HEK293 (cell line): ENCODE results near the gene LGR5.

ENCODE experiments used
- FEZF1 ChIP-seq: fragments of 450-650 bp; formaldehyde crosslinking; IDR thresholded peaks from 2 replicates; pipeline ENCODE4 v1.5.1; 2016; ENCODE audit warnings: missing biosample characterization, missing genetic modification characterization
- GFI1B ChIP-seq: fragments of 450-650 bp; formaldehyde crosslinking; IDR thresholded peaks from 2 replicates; pipeline ENCODE4 v1.5.1; 2016; ENCODE audit warnings: missing biosample characterization, missing genetic modification characterization
- GLI2 ChIP-seq: fragments of 450-650 bp; formaldehyde crosslinking; IDR thresholded peaks from 2 replicates; pipeline ENCODE4; 2017; ENCODE audit warnings: missing biosample characterization, missing genetic modification characterization, low read depth, borderline replicate concordance
- KLF1 ChIP-seq: fragments of 450-650 bp; formaldehyde crosslinking; IDR thresholded peaks from 2 replicates; pipeline ENCODE4 v1.5.1; 2016; ENCODE audit warnings: missing biosample characterization, missing genetic modification characterization
- MZF1 ChIP-seq: fragments of 450-650 bp; formaldehyde crosslinking; IDR thresholded peaks from 2 replicates; pipeline ENCODE4 v1.5.1; 2017; ENCODE audit warnings: missing biosample characterization, missing genetic modification characterization, borderline replicate concordance
- SETDB1 ChIP-seq: IDR thresholded peaks from one replicate; pipeline ENCODE4 v1.6.1; 2017; ENCODE audit warnings: mild to moderate bottlenecking, low read length, moderate library complexity, mixed read lengths; ENCODE audit not compliant: insufficient read length
- ZBTB7A ChIP-seq: fragments of 450-650 bp; formaldehyde crosslinking; IDR thresholded peaks from 2 replicates; pipeline ENCODE4 v1.5.1; 2016; ENCODE audit warnings: low read depth, missing biosample characterization, missing genetic modification characterization
- ZNF169 ChIP-seq: fragments of 450-650 bp; formaldehyde crosslinking; IDR thresholded peaks from 2 replicates; pipeline ENCODE4 v1.5.1; 2016; ENCODE audit warnings: missing biosample characterization, missing genetic modification characterization
- ZNF184 ChIP-seq: fragments of 450-650 bp; IDR thresholded peaks from 2 replicates; pipeline ENCODE4 v1.5.1; 2018; ENCODE audit warnings: missing biosample characterization, mild to moderate bottlenecking, missing genetic modification characterization
- ZNF423 ChIP-seq: fragments of 450-650 bp; formaldehyde crosslinking; IDR thresholded peaks from 2 replicates; pipeline ENCODE4 v1.5.1; 2016; ENCODE audit warnings: missing biosample characterization, missing genetic modification characterization
- ZNF518A ChIP-seq: fragments of 450-650 bp; formaldehyde crosslinking; conservative IDR thresholded peaks from 2 replicates; pipeline ENCODE4 v1.5.1; 2016; ENCODE audit warnings: low read depth, missing biosample characterization, missing genetic modification characterization
- ZNF529 ChIP-seq: fragments of 450-650 bp; formaldehyde crosslinking; IDR thresholded peaks from 2 replicates; pipeline ENCODE4 v1.5.1; 2017; ENCODE audit warnings: missing genetic modification characterization, missing biosample characterization; ENCODE audit not compliant: insufficient replicate concordance
- ZNF555 ChIP-seq: fragments of 450-650 bp; formaldehyde crosslinking; conservative IDR thresholded peaks from 2 replicates; pipeline ENCODE4 v1.5.1; 2017; ENCODE audit warnings: missing biosample characterization, mild to moderate bottlenecking, missing genetic modification characterization, inconsistent platforms
- ZNF585B ChIP-seq: fragments of 450-650 bp; formaldehyde crosslinking; IDR thresholded peaks from 2 replicates; pipeline ENCODE4 v1.5.1; 2016; ENCODE audit warnings: missing biosample characterization, missing genetic modification characterization
- ZNF843 ChIP-seq: fragments of 450-650 bp; formaldehyde crosslinking; IDR thresholded peaks from 2 replicates; pipeline ENCODE4 v1.5.1; 2016; ENCODE audit warnings: missing biosample characterization, missing genetic modification characterization
- ZSCAN4 ChIP-seq: fragments of 450-650 bp; formaldehyde crosslinking; IDR thresholded peaks from 2 replicates; pipeline ENCODE4 v1.5.1; 2017; ENCODE audit warnings: missing biosample characterization, missing genetic modification characterization
- TF ChIP-seq, protein P1 (sequence below): fragments of 450-650 bp; formaldehyde crosslinking; optimal IDR thresholded peaks from 2 replicates; pipeline ENCODE3; 2016; ENCODE audit warnings: missing biosample characterization, mild to moderate bottlenecking, missing genetic modification characterization
- TF ChIP-seq, protein P2 (sequence below): fragments of 450-650 bp; formaldehyde crosslinking; IDR thresholded peaks from 2 replicates; pipeline ENCODE4 v1.5.1; 2016; ENCODE audit warnings: missing biosample characterization, missing genetic modification characterization
- TF ChIP-seq, protein P3 (sequence below): fragments of 450-650 bp; formaldehyde crosslinking; IDR thresholded peaks from 2 replicates; pipeline ENCODE4 v1.5.1; 2016; ENCODE audit warnings: missing biosample characterization, missing genetic modification characterization
- TF ChIP-seq, protein P4 (sequence below): fragments of 450-650 bp; formaldehyde crosslinking; IDR thresholded peaks from 2 replicates; pipeline ENCODE4 v1.5.1; 2016; ENCODE audit warnings: missing biosample characterization, missing genetic modification characterization
- TF ChIP-seq, protein P5 (sequence below): fragments of 450-650 bp; formaldehyde crosslinking; IDR thresholded peaks from 2 replicates; pipeline ENCODE4 v1.5.1; 2016; ENCODE audit warnings: missing biosample characterization, missing genetic modification characterization, low read depth

The LGR5 gene

DNA sequence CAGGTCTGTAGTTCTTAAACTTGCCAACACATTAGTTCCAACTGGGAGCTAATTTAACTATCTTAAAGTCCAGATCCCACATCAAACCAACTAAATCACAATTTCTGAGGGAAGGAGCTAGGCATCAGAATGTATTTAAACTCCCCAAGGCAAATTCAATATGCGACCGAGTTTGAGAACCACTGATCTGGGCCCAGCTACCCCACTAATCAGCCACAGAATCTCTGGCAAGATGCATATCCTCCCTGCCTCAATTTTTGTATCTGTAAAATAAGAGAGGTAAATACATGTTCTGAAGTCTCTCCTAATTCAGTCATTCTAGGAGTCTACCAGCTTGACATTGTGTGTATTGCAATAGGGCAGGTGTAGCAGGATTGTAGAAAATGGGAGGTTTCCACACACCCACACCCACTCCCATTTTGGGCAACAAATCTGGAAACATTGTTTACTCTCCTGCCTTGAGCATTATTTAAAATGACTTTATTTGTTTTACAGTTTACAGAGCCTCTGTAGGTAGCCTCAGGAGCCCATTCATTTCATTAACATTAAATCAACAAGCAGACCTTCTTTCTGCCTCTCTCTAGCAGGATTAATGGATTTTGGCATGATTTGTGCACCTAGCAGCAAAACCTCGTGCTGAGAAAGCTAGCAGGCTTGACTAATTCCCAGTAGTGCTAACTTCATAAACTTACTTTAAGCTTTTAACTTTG lies 15.6 kb downstream of the LGR5 start (continued):
- TF ChIP-seq, protein P1, sequence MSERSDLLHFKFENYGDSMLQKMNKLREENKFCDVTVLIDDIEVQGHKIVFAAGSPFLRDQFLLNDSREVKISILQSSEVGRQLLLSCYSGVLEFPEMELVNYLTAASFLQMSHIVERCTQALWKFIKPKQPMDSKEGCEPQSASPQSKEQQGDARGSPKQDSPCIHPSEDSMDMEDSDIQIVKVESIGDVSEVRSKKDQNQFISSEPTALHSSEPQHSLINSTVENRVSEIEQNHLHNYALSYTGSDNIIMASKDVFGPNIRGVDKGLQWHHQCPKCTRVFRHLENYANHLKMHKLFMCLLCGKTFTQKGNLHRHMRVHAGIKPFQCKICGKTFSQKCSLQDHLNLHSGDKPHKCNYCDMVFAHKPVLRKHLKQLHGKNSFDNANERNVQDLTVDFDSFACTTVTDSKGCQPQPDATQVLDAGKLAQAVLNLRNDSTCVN (tag by site-specific recombination): no peak
- TF ChIP-seq, protein P2, sequence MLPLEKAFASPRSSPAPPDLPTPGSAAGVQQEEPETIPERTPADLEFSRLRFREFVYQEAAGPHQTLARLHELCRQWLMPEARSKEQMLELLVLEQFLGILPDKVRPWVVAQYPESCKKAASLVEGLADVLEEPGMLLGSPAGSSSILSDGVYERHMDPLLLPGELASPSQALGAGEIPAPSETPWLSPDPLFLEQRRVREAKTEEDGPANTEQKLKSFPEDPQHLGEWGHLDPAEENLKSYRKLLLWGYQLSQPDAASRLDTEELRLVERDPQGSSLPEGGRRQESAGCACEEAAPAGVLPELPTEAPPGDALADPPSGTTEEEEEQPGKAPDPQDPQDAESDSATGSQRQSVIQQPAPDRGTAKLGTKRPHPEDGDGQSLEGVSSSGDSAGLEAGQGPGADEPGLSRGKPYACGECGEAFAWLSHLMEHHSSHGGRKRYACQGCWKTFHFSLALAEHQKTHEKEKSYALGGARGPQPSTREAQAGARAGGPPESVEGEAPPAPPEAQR (tag by site-specific recombination): no peak
- TF ChIP-seq ZNF843 (peak; percentile 96), ZNF169 (tag by site-specific recombination) (no peak), SETDB1 (no peak), KLF1 (tag by site-specific recombination) (peak; percentile 75), FEZF1 (tag by site-specific recombination) (peak; percentile 93), MZF1 (tag by site-specific recombination) (peak; percentile 59; the same call in 1 of the 2 replicates), ZNF518A (tag by site-specific recombination) (no peak), ZBTB7A (tag by site-specific recombination) (no peak), ZSCAN4 (no peak), ZNF555 (tag by site-specific recombination) (no peak), ZNF585B (tag by site-specific recombination) (no peak), GLI2 (tag by site-specific recombination) (peak; percentile 83; the same call in 1 of the 2 replicates), ZNF423 (no peak), ZNF184 (tag by site-specific recombination) (no peak), GFI1B (tag by site-specific recombination) (peak; percentile 84; the same call in 1 of the 2 replicates), ZNF529 (tag by site-specific recombination) (no peak)
- TF ChIP-seq, protein P3, sequence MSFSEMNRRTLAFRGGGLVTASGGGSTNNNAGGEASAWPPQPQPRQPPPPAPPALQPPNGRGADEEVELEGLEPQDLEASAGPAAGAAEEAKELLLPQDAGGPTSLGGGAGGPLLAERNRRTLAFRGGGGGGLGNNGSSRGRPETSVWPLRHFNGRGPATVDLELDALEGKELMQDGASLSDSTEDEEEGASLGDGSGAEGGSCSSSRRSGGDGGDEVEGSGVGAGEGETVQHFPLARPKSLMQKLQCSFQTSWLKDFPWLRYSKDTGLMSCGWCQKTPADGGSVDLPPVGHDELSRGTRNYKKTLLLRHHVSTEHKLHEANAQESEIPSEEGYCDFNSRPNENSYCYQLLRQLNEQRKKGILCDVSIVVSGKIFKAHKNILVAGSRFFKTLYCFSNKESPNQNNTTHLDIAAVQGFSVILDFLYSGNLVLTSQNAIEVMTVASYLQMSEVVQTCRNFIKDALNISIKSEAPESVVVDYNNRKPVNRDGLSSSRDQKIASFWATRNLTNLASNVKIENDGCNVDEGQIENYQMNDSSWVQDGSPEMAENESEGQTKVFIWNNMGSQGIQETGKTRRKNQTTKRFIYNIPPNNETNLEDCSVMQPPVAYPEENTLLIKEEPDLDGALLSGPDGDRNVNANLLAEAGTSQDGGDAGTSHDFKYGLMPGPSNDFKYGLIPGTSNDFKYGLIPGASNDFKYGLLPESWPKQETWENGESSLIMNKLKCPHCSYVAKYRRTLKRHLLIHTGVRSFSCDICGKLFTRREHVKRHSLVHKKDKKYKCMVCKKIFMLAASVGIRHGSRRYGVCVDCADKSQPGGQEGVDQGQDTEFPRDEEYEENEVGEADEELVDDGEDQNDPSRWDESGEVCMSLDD (tag by site-specific recombination): no peak
- TF ChIP-seq, protein P4, sequence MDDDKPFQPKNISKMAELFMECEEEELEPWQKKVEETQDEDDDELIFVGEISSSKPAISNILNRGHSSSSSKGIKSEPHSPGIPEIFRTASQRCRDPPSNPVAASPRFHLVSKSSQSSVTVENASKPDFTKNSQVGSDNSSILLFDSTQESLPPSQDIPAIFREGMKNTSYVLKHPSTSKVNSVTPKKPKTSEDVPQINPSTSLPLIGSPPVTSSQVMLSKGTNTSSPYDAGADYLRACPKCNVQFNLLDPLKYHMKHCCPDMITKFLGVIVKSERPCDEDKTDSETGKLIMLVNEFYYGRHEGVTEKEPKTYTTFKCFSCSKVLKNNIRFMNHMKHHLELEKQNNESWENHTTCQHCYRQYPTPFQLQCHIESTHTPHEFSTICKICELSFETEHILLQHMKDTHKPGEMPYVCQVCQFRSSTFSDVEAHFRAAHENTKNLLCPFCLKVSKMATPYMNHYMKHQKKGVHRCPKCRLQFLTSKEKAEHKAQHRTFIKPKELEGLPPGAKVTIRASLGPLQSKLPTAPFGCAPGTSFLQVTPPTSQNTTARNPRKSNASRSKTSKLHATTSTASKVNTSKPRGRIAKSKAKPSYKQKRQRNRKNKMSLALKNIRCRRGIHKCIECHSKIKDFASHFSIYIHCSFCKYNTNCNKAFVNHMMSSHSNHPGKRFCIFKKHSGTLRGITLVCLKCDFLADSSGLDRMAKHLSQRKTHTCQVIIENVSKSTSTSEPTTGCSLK (tag by site-specific recombination): no peak
- TF ChIP-seq, protein P5, sequence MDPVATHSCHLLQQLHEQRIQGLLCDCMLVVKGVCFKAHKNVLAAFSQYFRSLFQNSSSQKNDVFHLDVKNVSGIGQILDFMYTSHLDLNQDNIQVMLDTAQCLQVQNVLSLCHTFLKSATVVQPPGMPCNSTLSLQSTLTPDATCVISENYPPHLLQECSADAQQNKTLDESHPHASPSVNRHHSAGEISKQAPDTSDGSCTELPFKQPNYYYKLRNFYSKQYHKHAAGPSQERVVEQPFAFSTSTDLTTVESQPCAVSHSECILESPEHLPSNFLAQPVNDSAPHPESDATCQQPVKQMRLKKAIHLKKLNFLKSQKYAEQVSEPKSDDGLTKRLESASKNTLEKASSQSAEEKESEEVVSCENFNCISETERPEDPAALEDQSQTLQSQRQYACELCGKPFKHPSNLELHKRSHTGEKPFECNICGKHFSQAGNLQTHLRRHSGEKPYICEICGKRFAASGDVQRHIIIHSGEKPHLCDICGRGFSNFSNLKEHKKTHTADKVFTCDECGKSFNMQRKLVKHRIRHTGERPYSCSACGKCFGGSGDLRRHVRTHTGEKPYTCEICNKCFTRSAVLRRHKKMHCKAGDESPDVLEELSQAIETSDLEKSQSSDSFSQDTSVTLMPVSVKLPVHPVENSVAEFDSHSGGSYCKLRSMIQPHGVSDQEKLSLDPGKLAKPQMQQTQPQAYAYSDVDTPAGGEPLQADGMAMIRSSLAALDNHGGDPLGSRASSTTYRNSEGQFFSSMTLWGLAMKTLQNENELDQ (tag by site-specific recombination): no peak
